ENCODE results near the gene CTRB2.
"Not testable (repeated sequence)": the region's sequence is repeated elsewhere in the genome, so short reads cannot be mapped to it uniquely, and the experiment has no call there.

Gene CTRB2

GRCh38 chr16:75241955-75242354, 35.0 kb upstream of the CTRB2 start:
- DNase-seq: no peak

- no peak for DNase-seq
Observed at GRCh38 chr16:75241412-75241811, 34.5 kb upstream of the CTRB2 start.

DNA sequence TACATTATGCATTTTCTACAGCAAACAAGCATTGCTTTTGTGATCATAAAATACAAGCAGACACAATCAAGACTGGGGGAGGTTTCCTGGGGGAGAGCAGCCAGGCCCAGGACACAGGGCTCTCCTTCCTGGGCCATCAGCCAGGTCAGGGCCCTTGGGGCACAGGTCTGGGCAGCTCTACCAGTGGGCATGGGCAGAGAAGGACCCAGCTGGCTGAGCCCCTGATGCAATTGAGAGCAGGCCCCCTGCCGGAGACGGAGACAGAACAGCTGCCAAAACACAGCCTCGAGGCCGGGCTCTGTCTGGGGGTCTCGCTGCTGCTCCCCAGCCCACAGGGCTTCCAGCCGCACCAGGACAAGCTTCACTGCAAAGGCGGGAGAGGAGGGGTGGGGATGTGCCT, 33.7 kb upstream of the CTRB2 start:
- DNase-seq: not testable (repeated sequence)

DNA sequence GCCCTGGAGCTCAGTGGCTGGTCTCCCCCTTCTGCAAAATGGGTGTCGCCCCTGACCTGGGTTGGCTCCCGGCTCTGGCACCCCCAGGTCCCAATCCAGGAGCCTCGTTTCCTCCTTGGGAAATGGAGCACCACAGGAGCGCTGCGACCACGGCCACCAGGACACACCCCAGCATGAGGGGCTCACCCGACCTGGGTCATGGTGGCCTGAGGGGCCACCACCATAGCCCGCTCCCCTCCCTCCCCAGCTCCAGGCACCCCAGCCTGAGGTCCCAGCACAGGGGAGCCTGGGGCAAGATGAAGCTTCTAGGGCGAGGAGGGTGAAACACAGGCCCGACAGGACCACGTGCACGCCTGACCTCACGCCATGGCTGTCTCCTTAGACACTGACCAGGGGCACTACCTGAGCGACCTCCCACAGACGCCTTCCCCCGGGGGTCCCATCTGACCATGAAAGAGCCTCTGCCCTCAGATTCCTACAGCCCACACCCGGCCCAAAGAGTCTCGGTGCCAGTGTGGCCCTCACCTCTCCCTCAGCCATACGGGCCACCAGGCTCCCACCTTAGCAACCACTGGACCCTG, 32.7 kb upstream of the CTRB2 start:
- no peak for DNase-seq

DNA sequence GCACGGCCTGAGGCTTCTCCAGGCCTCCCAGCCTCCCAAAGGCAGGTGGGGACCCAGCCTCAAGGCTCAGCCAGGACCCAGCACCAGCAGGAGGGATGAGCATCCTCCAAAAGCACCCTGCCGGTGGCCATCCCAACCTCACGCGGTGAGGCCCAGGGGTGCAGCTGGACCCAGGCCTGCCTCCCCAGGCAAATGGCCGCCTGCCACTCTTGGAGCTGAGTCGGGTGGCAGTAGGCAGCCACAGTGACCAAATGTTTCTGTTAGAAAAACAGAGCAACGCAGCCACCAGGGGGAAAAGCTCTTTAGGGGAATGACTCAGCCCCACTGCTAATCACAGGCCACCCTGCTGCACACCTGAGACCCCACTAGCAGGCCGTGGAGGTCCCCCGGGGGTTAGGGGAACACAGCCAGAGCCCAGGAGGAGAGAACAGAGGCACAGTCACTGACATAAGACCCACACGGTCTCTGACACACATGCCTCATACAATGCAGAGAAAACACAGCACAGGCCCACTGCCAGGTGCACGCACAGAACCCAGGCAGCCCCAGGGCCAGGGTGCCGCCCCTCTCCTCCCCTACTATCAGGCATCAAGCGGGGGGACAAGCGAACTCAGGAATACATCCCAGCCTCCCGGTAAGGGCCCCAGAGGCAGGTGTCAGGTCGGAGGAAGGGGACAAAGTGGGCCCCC, 32.0 kb upstream of the CTRB2 start:
- no peak for DNase-seq

GRCh38 chr16:75238132-75238852, 31.3 kb upstream of the CTRB2 start:
- DNase-seq: no peak

- DNase-seq: no peak
Observed at GRCh38 chr16:75237398-75238131, 30.6 kb upstream of the CTRB2 start.

DNA sequence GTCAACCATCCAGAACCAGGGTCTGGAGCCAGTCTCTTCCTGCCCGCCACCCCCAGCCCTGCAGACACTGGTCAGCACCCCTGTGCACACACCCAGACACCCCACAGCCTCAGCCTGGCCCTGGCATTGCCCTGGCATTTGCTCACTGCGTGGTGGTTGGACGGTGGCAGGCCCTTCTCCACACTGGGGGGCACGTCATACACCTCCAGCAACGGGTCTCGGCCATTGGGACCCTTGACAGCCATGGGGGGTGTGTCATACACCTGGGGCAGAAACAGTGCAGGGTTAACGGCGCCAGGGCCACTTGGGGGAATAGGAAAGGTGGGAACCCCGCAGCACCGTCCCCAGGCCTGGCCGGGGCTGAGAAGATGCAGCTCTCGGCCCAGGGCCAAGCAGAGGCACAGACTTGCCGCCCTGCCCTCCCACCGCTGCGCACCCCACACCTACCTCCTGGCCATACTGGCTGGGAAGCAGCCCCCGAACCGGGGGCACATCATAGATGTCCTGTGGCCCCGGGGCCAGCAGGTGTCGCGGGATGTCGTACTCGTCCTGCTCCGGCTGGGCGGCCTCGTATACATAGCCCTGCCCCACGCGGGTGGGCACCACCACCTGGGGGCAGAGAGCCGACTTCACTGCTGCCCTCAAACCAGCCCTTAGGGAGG, 29.9 kb upstream of the CTRB2 start:
- DNase-seq: no peak

- no peak for DNase-seq
Observed at GRCh38 chr16:75236232-75236631, 29.3 kb upstream of the CTRB2 start.

DNA sequence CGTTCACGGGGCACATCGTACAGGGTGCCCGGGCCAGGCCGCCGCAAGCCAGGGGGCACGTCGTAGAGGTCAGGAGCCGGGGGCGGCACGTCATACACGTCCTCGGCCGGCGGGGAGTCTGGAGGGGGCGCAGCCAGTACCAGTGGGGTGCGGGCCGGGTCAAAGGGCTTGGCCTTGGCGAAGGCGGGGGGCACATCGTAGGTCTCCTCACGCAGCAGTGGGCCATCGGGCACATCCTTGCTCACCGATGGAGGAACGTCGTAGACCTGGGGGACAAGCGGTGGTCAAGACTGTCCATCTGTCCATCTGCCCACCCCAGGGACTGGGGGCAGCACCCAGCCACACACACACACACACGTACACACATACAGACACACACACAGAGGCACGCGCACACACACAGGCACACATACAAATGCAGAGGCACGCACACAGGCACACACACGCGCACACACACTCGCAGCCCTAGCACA, 28.8 kb upstream of the CTRB2 start:
- no peak for DNase-seq

DNA sequence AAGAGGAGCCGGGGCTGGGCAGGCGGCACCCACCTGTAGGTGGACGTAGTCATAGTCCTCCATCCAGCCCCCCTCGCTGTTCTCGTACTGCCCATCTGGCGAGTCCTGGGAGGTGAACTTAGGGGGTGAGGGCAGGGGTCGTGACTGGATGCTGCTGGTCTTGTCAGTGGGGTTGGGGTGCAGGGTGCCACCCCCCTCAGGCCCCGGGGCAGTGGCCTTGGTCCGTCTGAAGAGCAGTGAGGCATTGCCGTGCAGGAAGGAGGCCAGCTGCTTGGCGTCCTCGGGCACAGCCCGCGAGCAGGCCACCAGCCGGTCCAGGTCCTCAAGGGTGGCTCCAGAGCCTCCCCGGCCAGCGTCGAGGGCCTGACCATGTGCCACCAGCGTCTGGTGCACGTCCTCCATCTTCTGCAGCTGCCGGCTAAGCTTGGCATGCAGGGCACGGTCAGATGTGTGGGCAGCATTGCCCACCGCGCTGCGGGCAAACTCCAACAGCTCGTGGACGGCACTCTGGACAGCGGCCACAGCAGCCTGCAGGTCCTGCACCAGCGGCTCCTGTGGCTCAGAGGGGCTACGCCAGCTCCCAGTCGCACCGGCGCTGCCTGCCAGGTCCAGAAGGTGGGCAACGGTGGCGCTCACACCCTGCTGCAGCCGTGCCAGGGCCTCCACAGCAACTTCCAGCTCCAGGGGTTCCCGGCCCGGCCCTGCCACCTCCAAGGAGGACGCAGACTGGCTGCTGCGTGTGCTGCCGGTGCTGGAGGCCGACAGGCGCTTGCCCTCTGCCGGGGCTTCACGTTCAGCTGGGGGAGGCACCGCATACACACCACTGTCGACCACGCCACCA, 28.1 kb upstream of the CTRB2 start:
- no peak for DNase-seq

- DNase-seq: no peak
Observed at GRCh38 chr16:75233611-75233938, 26.6 kb upstream of the CTRB2 start.

DNA sequence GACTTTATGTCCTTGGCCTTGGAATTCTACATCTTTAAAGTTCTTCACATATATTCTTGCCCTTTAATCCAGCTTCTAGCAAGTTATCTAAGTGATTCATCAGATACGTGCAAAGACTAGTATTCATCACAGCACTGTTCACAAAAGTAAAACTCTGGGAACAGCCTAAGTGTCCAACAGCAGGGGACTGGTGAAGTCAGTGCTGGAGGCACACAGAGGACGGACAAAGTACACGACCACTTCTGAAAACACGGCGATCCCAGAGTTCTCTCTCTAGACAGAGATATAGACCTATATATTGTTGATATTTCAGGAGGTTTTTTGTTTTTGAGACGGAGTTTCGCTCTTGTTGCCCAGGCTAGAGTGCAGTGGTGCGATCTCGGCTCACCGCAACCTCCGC, 24.6 kb upstream of the CTRB2 start:
- DNase-seq: no peak

GRCh38 chr16:75230471-75231110, 23.6 kb upstream of the CTRB2 start:
- DNase-seq: no peak

DNA sequence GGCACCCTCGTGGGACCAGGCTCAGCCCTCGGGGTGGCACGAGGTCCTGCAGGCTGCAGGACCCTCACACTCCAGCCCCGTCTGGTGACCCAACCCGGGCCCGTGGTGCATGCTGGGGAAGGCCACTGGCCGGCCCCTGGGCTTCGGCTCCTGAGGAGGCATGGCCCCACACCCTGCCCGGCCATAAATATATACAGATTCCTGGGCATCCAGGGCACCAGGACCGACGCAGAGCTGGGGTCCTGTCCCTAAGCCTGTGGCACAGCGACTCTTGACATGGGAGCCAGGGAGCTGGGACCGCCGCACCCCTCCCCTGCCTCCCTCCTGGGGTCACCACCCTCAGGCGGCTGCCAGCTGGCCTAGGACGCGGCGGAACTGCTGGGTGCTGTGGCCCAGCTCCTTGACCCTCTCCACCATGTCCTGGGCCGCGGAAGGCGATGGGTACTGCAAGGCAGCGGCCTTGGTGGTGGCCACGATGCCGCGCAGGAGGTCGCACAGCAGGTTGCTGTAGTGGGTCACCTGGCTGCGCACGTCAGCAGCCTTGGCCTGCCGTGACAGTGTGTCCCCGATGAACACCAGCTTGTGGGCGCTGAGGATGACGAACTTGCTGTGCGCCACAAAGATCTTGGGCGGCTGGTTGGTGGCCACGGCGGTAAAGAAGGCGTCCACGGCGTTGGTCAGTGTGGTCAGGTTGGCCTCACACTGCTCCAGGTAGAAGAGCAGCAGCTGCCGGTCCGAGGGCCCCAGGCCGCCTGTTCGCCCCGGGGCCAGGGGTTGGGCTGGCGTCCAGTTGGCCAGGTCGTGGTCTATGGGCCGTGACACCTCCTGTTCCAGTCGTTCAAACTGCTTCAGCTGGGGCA, 22.4 kb upstream of the CTRB2 start:
- no peak for DNase-seq

DNA sequence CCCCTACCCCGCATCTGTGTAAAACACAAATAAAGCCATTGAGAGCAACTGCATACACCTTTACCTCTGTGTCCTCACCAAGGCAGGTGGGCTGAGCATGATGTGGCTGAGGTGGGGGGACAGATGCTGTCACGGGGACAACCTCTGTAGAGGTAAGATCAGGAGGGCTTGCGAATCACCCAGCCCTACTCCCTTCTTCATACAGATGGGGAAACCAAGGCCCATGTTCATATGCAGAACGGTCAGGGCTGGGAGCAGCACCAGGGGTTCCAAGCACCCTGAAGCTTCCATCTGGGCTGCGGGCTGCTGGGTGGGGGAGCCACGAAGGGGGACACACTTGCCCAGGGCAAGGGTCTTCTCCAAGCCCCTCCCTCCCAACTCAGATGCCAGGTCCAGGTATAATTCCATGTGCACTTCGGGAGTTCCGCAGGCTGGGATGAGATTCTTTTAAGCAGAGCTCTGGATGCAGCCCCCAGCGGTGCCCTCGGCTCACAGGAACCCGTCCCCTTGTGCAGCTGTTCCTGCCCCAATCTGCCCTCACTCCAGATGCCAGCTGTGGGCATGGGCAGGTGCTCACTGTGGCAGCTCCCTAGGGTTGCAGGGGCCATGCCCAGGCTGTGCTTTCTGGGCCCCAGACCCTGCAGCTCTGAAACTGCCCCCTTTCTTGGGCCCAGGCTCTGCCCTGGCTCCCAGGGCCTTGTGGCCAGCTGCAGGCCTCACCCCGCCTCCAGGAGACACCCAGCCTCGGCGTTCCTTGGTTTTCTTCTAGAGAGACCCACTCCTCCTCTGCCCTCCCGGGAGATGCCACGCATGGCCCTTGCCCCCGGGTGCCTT, 21.4 kb upstream of the CTRB2 start:
- no peak for DNase-seq

- no peak for DNase-seq
Observed at GRCh38 chr16:75227361-75228142, 20.6 kb upstream of the CTRB2 start.

DNA sequence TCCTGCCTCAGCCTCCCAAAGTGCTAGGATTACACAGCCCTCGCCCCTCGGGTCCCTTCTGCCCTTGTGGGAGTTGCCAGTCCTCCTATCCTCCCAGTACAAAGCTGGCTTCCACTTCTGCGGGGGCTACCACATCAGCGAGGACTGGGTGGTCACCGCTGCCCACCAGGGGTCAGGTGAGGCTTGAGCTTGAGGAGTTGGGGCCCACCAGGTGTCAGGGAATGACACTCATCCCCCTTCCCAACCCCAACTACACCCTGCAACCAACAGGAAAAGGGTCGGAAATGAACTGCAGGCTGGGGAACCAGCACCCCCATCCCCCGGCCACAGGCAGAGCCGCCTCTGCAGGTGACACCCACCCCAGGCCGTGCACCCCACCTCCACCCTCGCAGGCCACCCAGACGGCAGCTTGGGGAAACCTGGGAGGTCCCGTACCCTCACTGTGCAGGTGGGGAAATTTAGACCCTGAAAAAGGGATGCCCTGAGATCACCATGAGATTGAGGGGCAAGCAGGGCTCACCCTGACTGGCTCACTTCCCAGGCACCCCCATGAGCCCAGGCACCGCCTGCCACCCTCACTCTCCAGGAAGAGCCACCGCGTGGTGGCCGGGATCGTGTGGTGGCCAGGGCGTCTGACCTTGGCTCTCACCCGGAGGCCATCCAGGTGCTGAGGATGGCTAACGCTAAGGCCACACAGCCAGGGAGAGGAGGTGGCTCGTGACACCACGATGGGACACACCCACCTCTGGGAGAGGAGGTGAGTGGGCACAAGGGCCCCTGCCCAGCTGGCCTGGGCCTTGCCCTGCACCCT, 19.8 kb upstream of the CTRB2 start:
- DNase-seq: no peak
